HG03196 (cell line): ENCODE measurements around the gene EYS.

Source experiments
- ATAC-seq: cut with Tn5 transposase; IDR thresholded peaks from one replicate; pipeline ENCODE4 v1.9.1; 2021; ENCODE audit not compliant: unreplicated experiment

Gene EYS

DNA sequence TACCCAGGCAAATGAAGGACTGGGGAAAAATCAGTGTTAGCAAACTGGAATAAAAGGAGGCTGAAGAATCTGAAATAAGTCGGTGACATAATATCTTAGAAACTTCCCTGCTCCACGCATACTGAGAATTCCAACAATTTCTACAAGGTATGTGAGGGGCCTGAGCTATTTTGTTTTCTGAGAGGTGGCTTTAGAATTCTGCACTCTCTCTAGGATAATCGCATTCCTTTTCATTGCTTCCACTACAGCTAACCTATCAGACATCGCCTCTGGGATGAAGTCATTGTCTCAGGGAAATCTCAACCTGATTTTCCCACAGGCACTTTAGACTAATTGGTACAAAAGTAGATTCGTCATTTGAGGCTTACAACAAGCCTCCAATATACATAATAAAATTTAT is 1330.6 kb downstream of the EYS start:
- ATAC-seq = no peak

DNA sequence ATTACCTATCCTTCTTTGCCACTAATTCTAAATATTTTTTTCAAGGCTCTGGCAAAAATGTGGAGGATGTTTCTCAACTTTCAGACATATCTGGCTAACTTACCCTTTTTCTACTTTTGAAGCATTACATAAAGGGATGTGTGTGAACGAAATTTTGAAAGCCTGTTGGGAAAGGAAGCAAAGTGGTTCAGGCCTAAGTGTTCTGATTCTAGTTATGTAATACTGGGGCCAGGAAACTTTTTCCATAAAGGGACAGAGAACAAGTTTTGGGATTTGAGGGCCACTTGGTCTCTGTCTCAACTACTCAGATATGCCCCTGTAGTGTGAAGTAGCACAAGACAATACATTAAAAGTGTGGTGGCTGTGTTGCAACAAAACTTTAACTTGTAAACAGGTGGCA is 1349.6 kb downstream of the EYS start:
- ATAC-seq = no peak

- no peak for ATAC-seq
Observed at GRCh38 chr6:64347411-64347810, 1359.6 kb downstream of the EYS start.

DNA sequence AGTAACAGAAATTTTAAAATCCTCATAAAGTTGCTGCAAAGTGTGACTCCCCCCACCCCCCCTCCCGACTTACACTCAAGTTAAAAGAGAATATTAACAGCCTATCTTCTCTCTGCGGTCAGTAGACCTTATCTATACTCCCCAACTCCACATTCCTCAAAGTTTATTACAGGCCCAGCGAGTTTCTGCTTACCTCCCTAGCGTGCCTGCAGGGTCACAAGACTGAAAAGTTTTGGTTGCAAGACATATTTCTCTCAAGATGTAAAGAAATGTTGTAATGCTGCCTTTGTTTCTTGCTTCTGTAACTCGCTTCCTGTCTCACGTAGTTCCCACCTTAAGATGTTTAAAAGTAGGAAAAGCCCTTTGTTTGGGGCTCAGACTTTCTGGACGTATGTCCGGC is 1371.8 kb downstream of the EYS start:
- no peak for ATAC-seq

DNA sequence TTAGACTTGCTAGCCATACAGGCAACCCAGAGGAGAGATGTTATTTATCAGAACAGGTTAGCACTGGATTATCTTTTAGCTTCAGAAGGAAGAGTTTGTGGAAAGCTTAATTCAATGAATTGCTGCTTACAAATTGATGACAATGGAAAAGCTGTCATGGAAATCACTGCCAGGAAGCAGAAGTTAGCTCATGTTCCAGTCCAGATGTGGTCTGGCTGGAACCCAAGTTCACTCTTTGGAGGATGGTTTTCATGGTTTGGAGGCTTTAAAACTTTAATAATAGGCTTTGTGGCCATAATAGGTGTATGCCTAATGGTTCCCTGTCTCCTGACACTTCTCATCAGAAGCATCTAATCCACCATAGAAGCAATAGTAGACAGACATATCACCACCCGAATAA is 1372.4 kb downstream of the EYS start:
- ATAC-seq = no peak

- no peak for ATAC-seq
Observed at GRCh38 chr6:64330694-64331307, 1376.2 kb downstream of the EYS start.

- ATAC-seq = no peak
Observed at GRCh38 chr6:64326939-64327338, 1380.1 kb downstream of the EYS start.

- ATAC-seq = no peak
Observed at GRCh38 chr6:64325093-64325492, 1381.9 kb downstream of the EYS start.

DNA sequence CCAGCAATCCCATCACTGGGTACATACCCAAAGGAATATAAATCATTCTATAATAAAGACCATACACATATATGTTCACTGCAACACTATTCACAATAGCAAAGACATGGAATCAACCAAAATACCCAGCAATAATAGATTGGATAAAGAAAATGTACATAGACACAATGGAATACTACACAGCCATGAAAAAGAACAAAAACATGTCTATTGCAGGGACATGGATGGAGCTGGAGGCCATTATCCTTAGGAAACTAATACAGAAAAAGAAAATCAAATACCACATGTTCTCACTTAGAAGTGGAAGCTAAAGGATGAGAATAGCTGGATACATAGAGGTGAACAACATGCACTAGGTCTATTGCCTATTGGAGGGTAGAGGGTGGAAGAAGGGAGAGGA is 1396.8 kb downstream of the EYS start:
- ATAC-seq = no peak

- ATAC-seq = no peak
Observed at GRCh38 chr6:64301307-64302236, 1405.5 kb downstream of the EYS start.

DNA sequence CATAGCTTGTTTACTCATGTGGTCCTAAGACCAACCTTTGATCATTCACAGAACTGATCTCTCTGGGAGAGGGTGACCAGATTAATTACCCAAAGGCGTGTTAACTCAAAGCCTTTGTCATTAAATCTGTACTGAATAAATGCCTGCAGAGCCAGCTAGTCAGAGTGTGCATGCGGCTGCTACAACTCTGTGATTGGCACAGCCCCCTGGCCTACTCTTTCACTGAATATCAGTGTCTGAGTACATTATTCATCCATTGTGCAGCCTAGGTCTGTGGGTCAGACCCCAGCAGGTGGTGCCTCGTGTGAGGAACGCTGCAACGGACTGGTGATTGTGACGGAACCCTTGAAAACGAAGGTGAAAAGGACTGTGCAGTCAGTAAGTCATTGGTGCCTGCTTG is 1407.8 kb downstream of the EYS start:
- ATAC-seq = no peak

DNA sequence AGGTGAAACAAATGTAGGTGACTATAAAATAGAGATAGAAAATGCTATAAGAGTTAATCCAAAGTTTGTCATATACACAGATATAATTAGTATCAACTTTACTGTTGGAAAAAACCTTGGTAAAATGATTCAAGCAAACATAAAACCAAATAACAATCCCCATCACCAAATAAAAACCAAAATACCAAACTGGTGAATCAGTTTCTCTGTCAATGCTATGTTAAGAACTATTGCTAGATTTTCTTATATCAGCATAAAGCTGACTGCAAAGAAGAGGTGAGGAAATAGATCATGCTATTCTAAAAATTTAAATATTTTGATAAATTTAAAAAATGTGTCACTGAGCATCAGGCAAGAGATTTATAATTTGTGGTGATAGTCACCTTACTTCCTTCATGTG is 1413.0 kb downstream of the EYS start:
- no peak for ATAC-seq

GRCh38 chr6:64293298-64293697 is 1413.7 kb downstream of the EYS start:
- ATAC-seq = no peak

GRCh38 chr6:64290867-64291266 is 1416.2 kb downstream of the EYS start:
- ATAC-seq = no peak

GRCh38 chr6:64289931-64290330 is 1417.1 kb downstream of the EYS start:
- ATAC-seq = no peak

DNA sequence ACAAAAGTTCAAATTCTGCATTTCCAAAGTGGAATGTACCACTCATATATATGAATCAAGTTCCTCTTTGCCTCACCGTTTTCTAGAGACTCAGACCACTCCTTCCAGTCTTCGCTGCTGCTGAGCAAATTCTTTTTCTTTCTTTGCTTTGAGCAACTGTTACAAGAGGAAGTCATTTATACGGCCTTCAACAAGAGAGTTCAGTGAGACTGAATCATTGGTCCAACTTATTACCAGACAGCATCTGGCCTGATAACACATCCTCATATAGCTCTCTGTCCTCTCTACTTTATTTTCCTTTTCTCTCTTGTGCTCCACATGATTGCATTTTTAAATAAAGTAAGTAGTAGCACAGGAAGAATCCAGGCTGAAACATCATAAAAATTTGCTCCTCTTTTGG is 1418.7 kb downstream of the EYS start:
- no peak for ATAC-seq

DNA sequence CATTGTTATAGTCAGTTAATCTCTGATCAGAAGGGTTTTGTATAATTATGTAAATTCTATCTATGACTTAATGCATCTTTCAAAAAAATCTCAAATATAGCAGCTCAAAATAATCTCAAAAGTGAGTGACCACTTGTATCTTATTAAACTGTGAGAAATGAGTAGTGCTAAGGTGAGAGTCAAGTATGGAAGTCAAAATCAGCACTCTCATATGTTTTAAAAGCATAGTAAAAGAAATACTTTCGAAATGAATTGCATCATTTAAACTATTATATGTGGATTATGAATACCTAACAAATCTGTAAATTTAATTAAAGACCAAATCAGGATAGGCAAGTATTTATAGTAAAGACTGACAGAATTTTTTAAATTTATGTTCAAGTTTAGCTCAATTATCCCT is 1425.9 kb downstream of the EYS start:
- ATAC-seq = no peak

- ATAC-seq = no peak
Observed at GRCh38 chr6:64280569-64280968, 1426.5 kb downstream of the EYS start.

DNA sequence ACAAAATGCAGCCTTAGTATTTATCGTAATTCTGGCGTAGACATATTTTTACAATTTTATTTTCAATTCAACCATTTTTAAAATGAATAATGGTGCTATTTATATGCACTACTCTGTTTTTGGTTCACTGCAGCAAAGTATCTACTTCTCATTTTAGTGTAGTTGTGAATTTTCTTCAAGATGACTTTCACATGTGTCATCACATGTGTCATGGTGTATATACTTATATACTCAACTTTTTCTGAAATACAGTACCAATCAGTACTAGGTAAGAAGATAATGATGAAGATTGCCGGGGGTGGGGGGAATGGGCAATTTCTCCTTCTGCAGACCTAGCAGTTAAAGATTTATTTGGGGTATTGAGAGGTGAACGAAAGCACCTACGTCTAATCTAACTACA is 1436.9 kb downstream of the EYS start:
- no peak for ATAC-seq

- ATAC-seq = peak; percentile 90
Observed at GRCh38 chr6:64266351-64266821, 1440.6 kb downstream of the EYS start.

GRCh38 chr6:64263778-64264177 is 1443.2 kb downstream of the EYS start:
- ATAC-seq = no peak

DNA sequence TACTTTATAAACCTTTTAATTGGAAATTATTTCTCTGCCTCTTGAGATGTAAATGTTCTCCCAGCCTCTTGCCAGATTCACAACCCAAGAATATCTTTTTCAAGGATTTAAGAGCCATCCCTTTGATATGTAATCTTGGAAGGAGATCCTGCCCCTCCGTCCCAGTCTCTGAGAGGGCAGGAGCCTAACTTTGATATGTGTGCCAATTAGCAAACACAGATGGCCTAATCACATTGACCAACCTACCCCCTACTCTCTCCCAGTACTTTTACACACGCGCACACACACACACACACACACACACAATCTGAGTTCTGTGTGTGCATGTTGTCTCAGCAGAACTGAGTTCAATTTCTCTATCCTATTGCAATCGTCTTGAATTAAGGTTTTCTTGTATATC is 1447.7 kb downstream of the EYS start:
- ATAC-seq = no peak
